Measurements from ENCODE around the gene PKP4. TPM values are rescaled to one million over a fixed set of nuclear protein-coding genes. Genes with fewer than 3 reads are reported as not detected.

The PKP4 gene
- total and polyA plus RNA-seq, 9 of the 15 experiments (the other 6 are each of a cell fraction or from before 2014, with no cell fraction given) = 24.6 to 99.1 (median 74.0) TPM

DNA sequence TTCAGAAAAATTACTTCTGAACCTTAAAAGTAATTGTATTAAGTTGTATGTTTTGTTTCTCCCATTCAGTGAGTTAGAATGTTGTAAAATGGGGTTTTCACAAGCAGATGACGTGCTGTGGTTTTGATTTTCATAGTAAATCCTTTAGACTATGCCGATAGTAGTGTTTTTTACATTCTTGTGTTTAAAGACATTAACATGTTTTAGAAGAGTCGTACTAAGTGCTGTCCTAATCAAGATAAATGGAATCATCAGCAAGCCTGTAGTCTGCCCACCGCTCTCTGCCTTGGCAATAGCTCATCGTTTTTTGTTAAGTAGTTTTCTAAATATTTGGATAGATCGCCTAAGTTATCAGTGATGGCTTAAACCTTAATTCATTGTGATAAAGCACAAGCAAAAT lies 21.5 kb downstream of the PKP4 start (continued):
- no peak for TF ChIP-seq PHB2 (IDR thresholded peaks at IDR 0.05; ENCODE audit: low read depth)
- no peak for TF ChIP-seq RBM22 (IDR thresholded peaks at IDR 0.05; ENCODE audit: low read depth, low read length, poor library complexity, severe bottlenecking)
- no peak for TF ChIP-seq FOXK1 (CRISPR knock-in tag; IDR thresholded peaks at IDR 0.05; ENCODE audit: borderline replicate concordance)
- no peak for TF ChIP-seq GTF2F1 (IDR thresholded peaks at IDR 0.05; ENCODE audit: low read depth, low read length)
- no peak for TF ChIP-seq XRCC3 (IDR thresholded peaks at IDR 0.05)
- no peak for TF ChIP-seq ZNF79 (CRISPR knock-in tag; IDR thresholded peaks at IDR 0.05; ENCODE audit: low read depth)
- no peak for TF ChIP-seq KDM1A (IDR thresholded peaks at IDR 0.05)

DNA sequence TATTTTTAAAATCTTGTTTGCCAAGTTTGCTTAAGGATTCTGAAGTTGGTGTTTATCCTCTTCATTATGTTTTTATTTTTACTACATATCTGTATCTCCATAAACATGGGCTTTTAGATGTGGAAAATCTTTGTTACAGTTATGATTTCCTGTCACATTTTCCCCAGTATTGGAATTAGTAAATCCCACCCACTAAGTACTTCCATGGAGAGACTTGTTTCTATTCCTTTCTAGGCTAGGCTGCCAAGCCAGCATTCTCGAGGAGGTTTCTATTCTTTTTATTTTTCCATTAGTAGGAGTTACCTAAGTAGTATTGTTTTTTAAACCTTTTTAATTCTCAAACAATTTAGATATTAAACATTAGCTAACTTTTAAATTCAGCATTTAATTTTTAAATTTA lies 22.1 kb downstream of the PKP4 start:
- no TSS peak for BruUV-seq (replicated peaks)
- H3K79me2 ChIP-seq (ENCODE audit: control insufficient read depth, insufficient read depth, low read length) = peaks cover 56% of the 10 kb centered on the region
- no peaks in the 10 kb centered on the region for H3K9me3 ChIP-seq (replicated peaks; ENCODE audit: control insufficient read depth, insufficient read depth, low read depth, low read length)
- H3K4me2 ChIP-seq (ENCODE audit: insufficient read depth, low read length) = no peak overlapping the region
- no peak overlapping the region for H3K27ac ChIP-seq (ENCODE audit: extremely low read depth, low read depth, low read length)
- no peak for DNase-seq (ENCODE audit: extremely low read depth in 1 of 4, low spot score in 3 of 4)
- no peak for FAIRE-seq
- H3K36me3 ChIP-seq (ENCODE audit: control insufficient read depth, insufficient read depth, low read length) = peaks cover 14% of the 10 kb centered on the region
- H3K4me1 ChIP-seq (replicated peaks in 1 of 2; ENCODE audit: control insufficient read depth in 2 of 2, insufficient read depth in 2 of 2, low read length in 2 of 2) = no peaks in the 10 kb centered on the region; a peak in 2 of 5 replicates
- H3K4me3 ChIP-seq = no peak overlapping the region
- no peaks in the 10 kb centered on the region for H3K9me1 ChIP-seq (ENCODE audit: control insufficient read depth, insufficient read depth, low read length)
- POLR2A ChIA-PET = interaction anchor here (2.1 kb wide), 1 partner anchor 12 kb away, joined by 9 read pairs; no protein-coding TSS in a partner anchor
- intact Hi-C loops (cut with micrococcal nuclease) (no loop called here), in situ Hi-C loops (cut with MboI) (no loop called here)
- CTCF ChIA-PET (ENCODE audit: low intra/inter-chr PET ratio) = no interaction called here
- no peak for ATAC-seq
- no peaks in the 10 kb centered on the region for H3K27me3 ChIP-seq (ENCODE audit: control insufficient read depth in 2 of 2, insufficient read depth in 2 of 2, low read length in 2 of 2)
- H2AFZ ChIP-seq (ENCODE audit: low read depth, low read length) = no peak overlapping the region
- no peaks in the 10 kb centered on the region for H4K20me1 ChIP-seq (replicated peaks; ENCODE audit: control insufficient read depth, insufficient read depth, low read length)
- no peak overlapping the region for H3K9ac ChIP-seq (ENCODE audit: insufficient read depth in 1 of 2, low read depth in 2 of 2, low read length in 2 of 2)
- WGBS (ENCODE audit: insufficient coverage, low coverage, missing lambda C conversion rate) = 96% methylated on average over 1 of the region's 1 CpG
- TF ChIP-seq HDAC1 (IDR thresholded peaks at IDR 0.05) (no peak), NKRF (IDR thresholded peaks at IDR 0.05; ENCODE audit: borderline replicate concordance) (no peak), ZNF3 (CRISPR knock-in tag; IDR thresholded peaks at IDR 0.05) (no peak), BCOR (IDR thresholded peaks at IDR 0.05) (no peak), REST (IDR thresholded peaks at IDR 0.05; ENCODE audit: borderline replicate concordance) (no peak), REST (CRISPR knock-in tag; IDR thresholded peaks at IDR 0.05; ENCODE audit: low read depth) (no peak)
